ENCODE results near the gene TTLL3.

Gene TTLL3

GRCh38 chr3:9825451-9826040 lies 15.5 kb downstream of the TTLL3 start:
- DNase-seq (ENCODE audit: low read depth) = no peak
- no peak overlapping the region for H3K4me3 ChIP-seq (replicated peaks; ENCODE audit: low read depth, low read length)
- TF ChIP-seq CTCF (IDR thresholded peaks at IDR 0.05; ENCODE audit: low read length, missing control alignments) = no peak

DNA sequence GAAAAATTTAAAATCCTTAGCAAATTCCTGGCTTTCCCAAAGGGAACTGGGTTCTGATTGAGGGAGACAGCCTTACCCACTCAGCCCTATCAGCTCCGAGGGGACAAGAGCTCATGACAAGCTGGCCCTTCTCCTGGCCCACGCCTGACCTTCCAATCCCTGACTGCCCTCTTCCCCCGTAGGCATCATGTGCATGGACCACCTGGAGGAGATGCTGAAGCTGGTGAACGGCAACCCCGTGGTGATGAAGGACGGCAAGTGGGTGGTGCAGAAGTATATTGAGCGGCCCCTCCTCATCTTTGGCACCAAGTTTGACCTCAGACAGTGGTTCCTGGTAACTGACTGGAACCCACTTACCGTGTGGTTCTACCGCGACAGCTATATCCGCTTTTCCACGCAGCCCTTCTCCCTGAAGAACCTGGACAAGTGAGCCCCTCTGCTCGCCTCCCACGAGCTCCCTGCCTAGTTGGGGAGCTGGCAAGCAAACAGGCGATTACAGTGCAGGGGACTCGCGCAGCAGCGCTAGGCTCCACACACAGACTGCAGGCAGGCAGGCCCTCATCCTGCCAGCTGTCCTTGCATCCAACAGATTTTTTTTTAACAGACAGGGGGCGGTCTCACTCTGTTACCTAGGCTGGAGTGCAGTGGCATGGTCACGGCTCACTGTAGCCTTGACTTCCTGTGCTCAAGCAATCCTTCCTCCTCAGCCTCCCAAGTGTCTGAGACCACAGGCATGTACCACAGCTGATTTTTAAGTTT lies 16.9 kb downstream of the TTLL3 start:
- DNase-seq (ENCODE audit: low read depth) = peak; percentile 34
- H3K4me3 ChIP-seq (replicated peaks; ENCODE audit: low read depth, low read length) = no peak overlapping the region
- no peak for TF ChIP-seq CTCF (IDR thresholded peaks at IDR 0.05; ENCODE audit: low read length, missing control alignments)

DNA sequence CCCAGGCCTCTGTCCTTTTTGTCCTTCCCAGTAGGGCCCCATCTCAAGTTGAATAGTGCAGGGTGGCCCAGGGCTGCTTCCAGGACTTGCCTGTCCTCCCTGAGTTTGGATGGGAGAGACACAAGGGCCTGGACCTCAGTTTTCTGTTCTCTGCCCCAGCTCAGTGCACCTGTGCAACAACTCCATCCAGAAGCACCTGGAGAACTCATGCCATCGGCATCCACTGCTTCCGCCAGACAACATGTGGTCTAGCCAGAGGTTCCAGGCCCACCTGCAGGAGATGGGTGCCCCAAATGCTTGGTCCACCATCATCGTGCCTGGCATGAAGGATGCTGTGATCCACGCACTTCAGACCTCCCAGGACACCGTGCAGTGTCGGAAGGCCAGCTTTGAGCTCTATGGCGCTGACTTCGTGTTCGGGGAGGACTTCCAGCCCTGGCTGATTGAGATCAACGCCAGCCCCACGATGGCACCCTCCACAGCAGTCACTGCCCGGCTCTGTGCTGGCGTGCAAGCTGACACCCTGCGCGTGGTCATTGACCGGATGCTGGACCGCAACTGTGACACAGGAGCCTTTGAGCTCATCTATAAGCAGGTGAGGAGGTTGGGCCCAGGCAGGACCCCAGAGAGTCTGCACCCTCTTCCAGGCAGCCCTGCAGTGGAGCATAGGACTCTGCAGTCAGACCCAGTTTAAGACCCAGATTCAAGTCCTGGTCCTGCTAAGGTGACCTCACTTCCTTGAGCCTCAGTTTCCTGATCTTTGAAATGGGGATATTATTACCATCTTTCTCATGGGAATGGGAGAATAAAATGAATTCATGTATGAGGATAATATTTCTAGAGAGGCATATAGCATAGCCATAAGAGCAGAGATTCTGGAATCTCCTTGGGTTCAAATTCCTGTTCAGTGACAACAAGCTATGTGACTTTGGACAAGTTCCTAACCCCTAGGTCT lies 19.0 kb downstream of the TTLL3 start:
- TF ChIP-seq CTCF (IDR thresholded peaks at IDR 0.05; ENCODE audit: low read length, missing control alignments) = no peak
- DNase-seq (ENCODE audit: low read depth) = no peak
- H3K4me3 ChIP-seq (replicated peaks; ENCODE audit: low read depth, low read length) = no peak overlapping the region

DNA sequence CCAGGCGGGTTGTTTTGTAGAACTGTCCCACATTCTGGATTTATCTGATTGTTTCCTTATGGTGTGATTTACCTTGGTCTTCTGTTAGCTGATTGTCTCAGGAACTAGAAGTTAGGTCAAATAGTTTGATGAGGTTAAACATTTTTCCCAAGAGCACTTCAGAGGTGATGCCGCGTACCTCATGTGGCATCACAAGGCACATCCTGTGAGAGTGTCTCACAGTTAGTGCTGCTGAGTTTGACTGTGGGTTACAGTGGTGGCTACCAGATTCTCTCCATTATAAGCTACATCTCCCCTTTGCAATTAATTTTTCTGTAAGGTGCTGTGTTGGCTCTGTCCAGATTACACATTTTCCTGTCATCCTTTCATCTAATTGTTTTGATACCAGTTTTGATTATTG lies 21.2 kb downstream of the TTLL3 start:
- DNase-seq (ENCODE audit: low read depth) = no peak
- TF ChIP-seq CTCF (IDR thresholded peaks at IDR 0.05; ENCODE audit: low read length, missing control alignments) = no peak
- H3K4me3 ChIP-seq (replicated peaks; ENCODE audit: low read depth, low read length) = no peak overlapping the region

DNA sequence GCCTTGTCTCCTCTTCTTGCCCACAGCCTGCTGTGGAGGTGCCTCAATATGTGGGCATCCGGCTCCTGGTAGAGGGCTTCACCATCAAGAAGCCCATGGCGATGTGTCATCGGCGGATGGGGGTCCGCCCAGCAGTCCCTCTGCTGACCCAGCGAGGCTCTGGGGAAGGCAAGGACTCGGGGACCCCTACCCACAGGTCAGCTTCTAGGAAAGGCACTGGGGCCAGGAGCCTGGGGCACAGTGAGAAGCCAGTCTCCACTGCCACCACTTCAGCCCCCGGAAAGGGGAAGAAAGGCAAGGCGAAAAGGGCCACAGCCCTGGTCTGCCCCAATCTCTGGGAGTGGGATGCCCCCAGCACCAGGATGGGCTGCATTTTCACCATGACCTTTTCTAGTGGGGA lies 23.0 kb downstream of the TTLL3 start:
- no peak for DNase-seq (ENCODE audit: low read depth)
- no peak for TF ChIP-seq CTCF (IDR thresholded peaks at IDR 0.05; ENCODE audit: low read length, missing control alignments)
- no peak overlapping the region for H3K4me3 ChIP-seq (replicated peaks; ENCODE audit: low read depth, low read length)

- no peak for TF ChIP-seq CTCF (IDR thresholded peaks at IDR 0.05; ENCODE audit: low read length, missing control alignments)
- H3K4me3 ChIP-seq (replicated peaks; ENCODE audit: low read depth, low read length) = no peak overlapping the region
- no peak for DNase-seq (ENCODE audit: low read depth)
These were observed 24.7 kb downstream of the TTLL3 start for GRCh38 chr3:9834520-9835380.
